GM12878 (cell line): ENCODE results near the gene TBX15. TPM values are rescaled to one million over a fixed set of nuclear protein-coding genes. Genes with fewer than 3 reads are reported as not detected.

Experiments used
- ATAC-seq: fragments of 200-7000 bp; cut with Tn5 transposase; 3 replicates; pipeline ENCODE4 v1.9.1; 2020; ENCODE audit warnings: mild to moderate bottlenecking, moderate library complexity
- BruUV-seq: library from RNA; stranded (reverse); fragments of 400-500 nt; replicated peaks from 2 replicates; lab custom pipeline; 2021; lab: Mats Ljungman, UMichigan
- CTCF ChIA-PET: fragments of 300-600 bp; sonication (Branson Sonifier 250); formaldehyde crosslinking; extraction: SDS; loops from one replicate; lab custom pipeline; 2021; ENCODE audit warnings: inconsistent platforms; lab: Yijun Ruan, JAX
- POLR2A ChIA-PET: fragments of 350-600 bp; formaldehyde crosslinking; extraction: SDS; loops from one replicate; lab custom pipeline; 2021; ENCODE audit warnings: inconsistent platforms; lab: Charles Lee
- RAD21 ChIA-PET: fragments of 300-600 bp; sonication (Branson Sonifier 250); formaldehyde crosslinking; loops from one replicate; lab custom pipeline; 2023; ENCODE audit warnings: antibody characterized with exemption; ENCODE audit not compliant: unreplicated experiment; lab: Charles Lee
- SMC1A ChIA-PET: fragments of 300-600 bp; sonication (Branson Sonifier 250); formaldehyde crosslinking; loops from one replicate; lab custom pipeline; 2023; ENCODE audit not compliant: unreplicated experiment, uncharacterized antibody; lab: Charles Lee
- DNase-seq: peaks from one replicate; pipeline ENCODE4 v3.0.0-alpha.2; 2011; ENCODE audit warnings: low read depth, low spot score
- FAIRE-seq: peaks from 3 replicates; lab custom pipeline; 2011; peaks lifted over from hg19 to GRCh38; lab: Jason Lieb, UNC
- H2AFZ ChIP-seq: 2 replicates; pipeline ENCODE4 v1.6.0; 2011; ENCODE audit warnings: low read depth, low read length, control low read depth; ENCODE audit not compliant: control insufficient read depth
- H3K27ac ChIP-seq: 2 replicates; pipeline ENCODE4 v1.5.1; 2011; ENCODE audit warnings: control low read depth; ENCODE audit not compliant: control insufficient read depth, insufficient read depth
- H3K27me3 ChIP-seq, 2 experiments: replicated peaks in 1 of 2; 2 replicates each; pipeline versions ENCODE4 v1.6.0 to v1.6.1; 2011; ENCODE audit warnings: low read length in 1 of 2; ENCODE audit not compliant: control insufficient read depth in 2 of 2, insufficient read depth in 2 of 2
- H3K36me3 ChIP-seq, 2 experiments: 2 replicates each; pipeline ENCODE4 v1.5.1; 2011; ENCODE audit warnings: low read length in 1 of 2; ENCODE audit not compliant: control insufficient read depth in 2 of 2, insufficient read depth in 2 of 2
- H3K4me1 ChIP-seq: 2 replicates; pipeline ENCODE4 v1.6.1; 2011; ENCODE audit warnings: mild to moderate bottlenecking, low read length, moderate library complexity, mixed read lengths; ENCODE audit not compliant: control insufficient read depth, insufficient read depth
- H3K4me2 ChIP-seq: 2 replicates; pipeline ENCODE4 v1.6.0; 2011; ENCODE audit warnings: control low read depth; ENCODE audit not compliant: control insufficient read depth, insufficient read depth
- H3K4me3 ChIP-seq: fragments of 200-600 bp; sonication (generic); 2 replicates; pipeline ENCODE4 v1.5.1; 2016
- H3K79me2 ChIP-seq: 2 replicates; pipeline ENCODE4 v1.6.0; 2011; ENCODE audit warnings: low read length; ENCODE audit not compliant: control insufficient read depth, insufficient read depth
- H3K9ac ChIP-seq: 2 replicates; pipeline ENCODE4 v1.8.0; 2011; ENCODE audit warnings: low read length, control low read depth, mixed read lengths; ENCODE audit not compliant: control insufficient read depth, insufficient read depth
- H3K9me3 ChIP-seq: replicated peaks from 3 replicates; pipeline ENCODE4 v1.5.1; 2011; ENCODE audit warnings: mild to moderate bottlenecking, low read length; ENCODE audit not compliant: control insufficient read depth, insufficient read depth
- H4K20me1 ChIP-seq: 2 replicates; pipeline ENCODE4 v1.6.0; 2011; ENCODE audit not compliant: control insufficient read depth, insufficient read depth
- CEBPZ ChIP-seq: fragments of 150-350 bp; IDR thresholded peaks from 2 replicates; pipeline ENCODE4 v1.6.1; 2016; ENCODE audit warnings: low read depth, low read length
- POLR2AphosphoS5 ChIP-seq: IDR thresholded peaks from 2 replicates; pipeline ENCODE4 v1.6.1; 2011; ENCODE audit warnings: mild to moderate bottlenecking, low read length, inconsistent platforms
- SMAD1 ChIP-seq: fragments of 450-650 bp; IDR thresholded peaks from 2 replicates; pipeline ENCODE4 v1.6.1; 2018; ENCODE audit warnings: mild to moderate bottlenecking, low read depth; ENCODE audit not compliant: partially characterized antibody
- WGBS: methylation state at CpG from one replicate; pipeline ENCODE4 v1.1.6; 2016; ENCODE audit warnings: low lambda C conversion rate; ENCODE audit not compliant: insufficient replicate concordance, insufficient coverage; ENCODE audit errors: missing lambda C conversion rate; 5-methylcytosine and 5-hydroxymethylcytosine counted together
- in situ Hi-C: fragments of 300-500 bp; cut with MboI; formaldehyde crosslinking; loops from 9 replicates; pipeline ENCODE4 v1.14.3; 2018; ENCODE audit warnings: mixed read lengths
- intact Hi-C: fragments of 100-400 bp; cut with micrococcal nuclease; formaldehyde crosslinking; loops from one replicate; pipeline ENCODE4 v1.14.2; 2022; ENCODE audit not compliant: unreplicated experiment
- polyA plus RNA-seq, 11 experiments: library from polyadenylated mRNA; depleted of rRNA in 4 of 11; unstranded in 6 of 11; stranded (reverse) in 5 of 11; fragments of >200 nt; fragmentation: Nextera tagmentation in 4 of 11; fragmentation: Illumina TruSeq in 1 of 11; extraction: Ambion mirVana in 4 of 11; extraction: Trizol in 1 of 11; gene quantifications; 1 replicate in 1 of 11; 2 replicates in 10 of 11; pipeline versions ENCODE4 v1.2.1 to v1.2.3, GENCODE V29; 2011 to 2016; ENCODE audit warnings: inconsistent platforms in 2 of 11, missing spikeins in 2 of 11, low read depth in 1 of 11
- total RNA-seq, 4 experiments: library from RNA; depleted of rRNA in 3 of 4; stranded (reverse); fragments of >200 nt in 3 of 4; fragmentation: Illumina TruSeq in 1 of 4; extraction: Trizol in 1 of 4; gene quantifications; 2 replicates each; pipeline versions ENCODE4 v1.2.1 to v1.2.3, GENCODE V29; 2013 to 2021

The TBX15 gene
- total and polyA plus RNA-seq, 10 of the 15 experiments (the other 5 are each of a cell fraction or from before 2014, with no cell fraction given) = 0.64 to 9.4 (median 0.99) TPM

GRCh38 chr1:119011706-119012105 is 23.6 kb upstream of the TBX15 start:
- ATAC-seq = no peak
- in situ Hi-C loops = loop anchor here (5.0 kb wide), 1 partner anchor 859 kb away; no protein-coding TSS in a partner anchor
- WGBS = 91% methylated on average over 3 of the region's 3 CpGs
- ChIA-PET SMC1A (interaction anchor here (0.6 to 1.6 kb wide), 4 partner anchors 16 to 1952 kb away, joined by 3 to 4 read pairs (median 3); partner anchors contain the start of gene TTF2), POLR2A (no interaction called here), CTCF (interaction anchor here (1.0 to 5.4 kb wide), 2 partner anchors 264 to 857 kb away, joined by 3 to 21 read pairs; no protein-coding TSS in a partner anchor), RAD21 (no interaction called here)
- H3K9ac ChIP-seq = no peak overlapping the region
- H3K4me3 ChIP-seq = no peak overlapping the region
- no peak overlapping the region for H3K4me2 ChIP-seq
- BruUV-seq = no TSS peak
- no peaks in the 10 kb centered on the region for H3K36me3 ChIP-seq
- FAIRE-seq = no peak
- TF ChIP-seq POLR2AphosphoS5 (no peak), CEBPZ (no peak), SMAD1 (no peak)
- no peaks in the 10 kb centered on the region for H3K4me1 ChIP-seq
- no peaks in the 10 kb centered on the region for H4K20me1 ChIP-seq
- no peaks in the 10 kb centered on the region for H3K79me2 ChIP-seq
- intact Hi-C loops = no loop called here
- peaks cover 2 to 8% of the 10 kb centered on the region in 2 experiments; a peak in 3 of 4 replicates for H3K27me3 ChIP-seq
- DNase-seq = no peak
- H3K27ac ChIP-seq = no peak overlapping the region
- H3K9me3 ChIP-seq = peaks cover 2% of the 10 kb centered on the region; the same call in 1 of the 3 replicates
- H2AFZ ChIP-seq = no peak overlapping the region
